Purkinje cell (primary cell): Measurements from ENCODE around the gene STXBP5. TPM values are rescaled to one million over a fixed set of nuclear protein-coding genes. Genes with fewer than 3 reads are reported as not detected.

Experiments
- polyA plus RNA-seq: library from polyadenylated mRNA; unstranded; fragments of >200 nt; fragmentation: Nextera tagmentation; gene quantifications from 2 replicates; pipeline ENCODE4 v1.2.1, GENCODE V29; 2014

Gene STXBP5
- 8.6 and 47.1 TPM in 2 replicates for polyA plus RNA-seq

DNA sequence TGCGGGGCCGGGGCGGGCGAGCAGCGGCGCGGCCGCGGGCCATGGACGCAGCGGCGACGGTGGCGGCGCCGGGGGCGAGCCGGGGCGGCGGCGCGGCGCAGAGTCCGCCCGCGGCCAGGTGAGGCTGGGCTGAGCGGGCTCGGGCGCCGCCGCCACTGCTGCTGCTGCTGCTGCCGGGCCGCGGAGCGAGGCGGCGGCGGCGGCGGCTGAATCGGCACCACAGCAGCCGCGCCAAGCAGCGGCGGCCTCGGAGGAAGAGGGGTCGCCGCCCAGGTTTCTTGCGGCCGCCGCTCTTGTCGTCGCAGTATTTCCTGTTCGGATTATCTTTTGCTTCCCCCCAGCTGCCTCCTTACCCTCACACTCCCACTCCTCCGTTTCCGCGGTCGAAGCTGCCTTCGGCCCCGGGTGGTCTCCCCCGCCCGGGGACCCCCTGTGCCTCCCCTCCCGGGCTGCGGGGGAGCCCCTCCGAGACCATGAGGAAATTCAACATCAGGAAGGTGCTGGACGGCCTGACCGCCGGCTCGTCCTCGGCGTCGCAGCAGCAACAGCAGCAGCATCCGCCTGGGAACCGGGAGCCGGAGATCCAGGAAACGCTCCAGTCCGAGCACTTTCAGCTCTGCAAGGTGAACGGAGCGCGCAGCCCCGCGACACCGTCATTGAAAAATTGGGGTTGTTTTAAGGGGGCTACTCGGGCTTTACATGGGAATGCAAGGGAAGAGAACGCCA is at the start of gene STXBP5:
TSS of gene STXBP5 (plus strand) at position 358 of the 726 bp plus-strand sequence. CDS start at position 474, 116 bp downstream.

